ENCODE results near the gene CALHM6. TPM values are rescaled to one million over a fixed set of nuclear protein-coding genes. Genes with fewer than 3 reads are reported as not detected.

The CALHM6 gene
- total and polyA plus RNA-seq, 2 of the 13 experiments (the other 11 are each of a cell fraction or from before 2014, with no cell fraction given), result not detected

DNA sequence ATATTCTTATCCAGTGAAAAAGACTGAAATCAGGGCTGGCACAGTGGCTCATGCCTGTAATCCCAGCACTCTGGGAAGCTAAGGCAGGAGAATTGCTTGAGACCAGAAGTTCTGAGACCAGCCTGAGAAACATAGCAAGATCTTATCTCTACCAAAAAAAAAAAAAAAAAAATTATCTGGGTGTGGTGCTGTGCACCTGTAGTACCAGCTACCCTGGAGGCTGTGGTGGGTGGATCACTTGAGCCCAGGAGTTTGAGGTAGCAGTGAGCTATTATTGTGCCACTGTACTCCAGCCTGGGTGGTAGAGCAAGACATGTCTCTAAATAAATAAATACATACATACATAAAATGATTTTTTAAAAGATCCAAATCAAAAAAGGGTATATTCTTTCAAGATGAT, 6.3 kb downstream of the CALHM6 start (continued):
- TF ChIP-seq, protein P1, sequence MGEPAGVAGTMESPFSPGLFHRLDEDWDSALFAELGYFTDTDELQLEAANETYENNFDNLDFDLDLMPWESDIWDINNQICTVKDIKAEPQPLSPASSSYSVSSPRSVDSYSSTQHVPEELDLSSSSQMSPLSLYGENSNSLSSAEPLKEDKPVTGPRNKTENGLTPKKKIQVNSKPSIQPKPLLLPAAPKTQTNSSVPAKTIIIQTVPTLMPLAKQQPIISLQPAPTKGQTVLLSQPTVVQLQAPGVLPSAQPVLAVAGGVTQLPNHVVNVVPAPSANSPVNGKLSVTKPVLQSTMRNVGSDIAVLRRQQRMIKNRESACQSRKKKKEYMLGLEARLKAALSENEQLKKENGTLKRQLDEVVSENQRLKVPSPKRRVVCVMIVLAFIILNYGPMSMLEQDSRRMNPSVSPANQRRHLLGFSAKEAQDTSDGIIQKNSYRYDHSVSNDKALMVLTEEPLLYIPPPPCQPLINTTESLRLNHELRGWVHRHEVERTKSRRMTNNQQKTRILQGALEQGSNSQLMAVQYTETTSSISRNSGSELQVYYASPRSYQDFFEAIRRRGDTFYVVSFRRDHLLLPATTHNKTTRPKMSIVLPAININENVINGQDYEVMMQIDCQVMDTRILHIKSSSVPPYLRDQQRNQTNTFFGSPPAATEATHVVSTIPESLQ (CRISPR knock-in tag; conservative IDR thresholded peaks at IDR 0.05), result no peak

DNA sequence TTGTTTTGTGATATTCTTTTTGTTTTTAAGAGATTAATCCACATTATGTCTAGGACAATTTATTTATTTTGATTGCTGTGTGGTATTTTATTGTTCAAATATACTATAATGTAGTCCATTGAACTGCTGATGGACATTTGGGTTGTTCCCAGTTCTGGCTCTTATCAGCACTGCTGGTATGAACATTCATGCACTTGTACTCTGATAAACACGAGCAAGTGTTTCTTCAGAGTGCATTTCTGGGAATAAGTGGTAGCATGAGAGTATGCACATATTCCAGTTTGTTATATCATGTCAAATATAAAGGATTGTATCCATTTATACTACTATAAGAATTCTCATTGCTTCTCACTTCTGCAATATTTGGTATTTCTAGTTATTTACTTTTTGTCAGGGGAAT, 7.1 kb downstream of the CALHM6 start:
- no peak overlapping the region for H3K9ac ChIP-seq (ENCODE audit: insufficient read depth, low read depth, low read length)
- WGBS (ENCODE audit: low lambda C conversion rate), result 4% methylated on average over 1 of the region's 1 CpG
- BruUV-seq (replicated peaks), result no TSS peak
- FAIRE-seq (no peak), DNase-seq (ENCODE audit: low spot score) (no peak), ATAC-seq (no peak)
- H2AFZ ChIP-seq (ENCODE audit: low read length), result no peak overlapping the region
- H3K27ac ChIP-seq (ENCODE audit: extremely low read length, insufficient read depth, low read length), result no peak overlapping the region
- no peaks in the 10 kb centered on the region for H3K36me3 ChIP-seq (replicated peaks in 1 of 2; ENCODE audit: control insufficient read depth in 1 of 2, insufficient read depth in 2 of 2, low read length in 2 of 2)
- TF ChIP-seq, protein P2, sequence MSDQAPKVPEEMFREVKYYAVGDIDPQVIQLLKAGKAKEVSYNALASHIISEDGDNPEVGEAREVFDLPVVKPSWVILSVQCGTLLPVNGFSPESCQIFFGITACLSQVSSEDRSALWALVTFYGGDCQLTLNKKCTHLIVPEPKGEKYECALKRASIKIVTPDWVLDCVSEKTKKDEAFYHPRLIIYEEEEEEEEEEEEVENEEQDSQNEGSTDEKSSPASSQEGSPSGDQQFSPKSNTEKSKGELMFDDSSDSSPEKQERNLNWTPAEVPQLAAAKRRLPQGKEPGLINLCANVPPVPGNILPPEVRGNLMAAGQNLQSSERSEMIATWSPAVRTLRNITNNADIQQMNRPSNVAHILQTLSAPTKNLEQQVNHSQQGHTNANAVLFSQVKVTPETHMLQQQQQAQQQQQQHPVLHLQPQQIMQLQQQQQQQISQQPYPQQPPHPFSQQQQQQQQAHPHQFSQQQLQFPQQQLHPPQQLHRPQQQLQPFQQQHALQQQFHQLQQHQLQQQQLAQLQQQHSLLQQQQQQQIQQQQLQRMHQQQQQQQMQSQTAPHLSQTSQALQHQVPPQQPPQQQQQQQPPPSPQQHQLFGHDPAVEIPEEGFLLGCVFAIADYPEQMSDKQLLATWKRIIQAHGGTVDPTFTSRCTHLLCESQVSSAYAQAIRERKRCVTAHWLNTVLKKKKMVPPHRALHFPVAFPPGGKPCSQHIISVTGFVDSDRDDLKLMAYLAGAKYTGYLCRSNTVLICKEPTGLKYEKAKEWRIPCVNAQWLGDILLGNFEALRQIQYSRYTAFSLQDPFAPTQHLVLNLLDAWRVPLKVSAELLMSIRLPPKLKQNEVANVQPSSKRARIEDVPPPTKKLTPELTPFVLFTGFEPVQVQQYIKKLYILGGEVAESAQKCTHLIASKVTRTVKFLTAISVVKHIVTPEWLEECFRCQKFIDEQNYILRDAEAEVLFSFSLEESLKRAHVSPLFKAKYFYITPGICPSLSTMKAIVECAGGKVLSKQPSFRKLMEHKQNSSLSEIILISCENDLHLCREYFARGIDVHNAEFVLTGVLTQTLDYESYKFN (CRISPR knock-in tag; conservative IDR thresholded peaks at IDR 0.05), result no peak
- no peaks in the 10 kb centered on the region for H3K9me3 ChIP-seq (ENCODE audit: low read length)
- H3K27me3 ChIP-seq (ENCODE audit: control insufficient read depth in 1 of 2, insufficient read depth in 2 of 2, low read length in 2 of 2), result peaks cover 0 to 12% of the 10 kb centered on the region in 2 experiments; a peak in 2 of 5 replicates
- no peak overlapping the region for H3K4me3 ChIP-seq (replicated peaks in 1 of 3; ENCODE audit: insufficient read depth in 1 of 3, low read depth in 2 of 3, low read length in 3 of 3)
- intact Hi-C loops (cut with micrococcal nuclease; ENCODE audit: unreplicated experiment) (no loop called here), in situ Hi-C loops (cut with HindIII; ENCODE audit: extremely low pct_ligation_motif_present, low pct_unique_long_range_greater_than_20kb) (no loop called here)
- H4K20me1 ChIP-seq (ENCODE audit: insufficient read depth, low read length), result no peaks in the 10 kb centered on the region
- H3K4me2 ChIP-seq (ENCODE audit: low read depth, low read length), result no peak overlapping the region
- ChIA-PET CTCF (ENCODE audit: low intra/inter-chr PET ratio, low total read pairs) (no interaction called here), POLR2A (no interaction called here)
- no peaks in the 10 kb centered on the region for H3K4me1 ChIP-seq (ENCODE audit: insufficient read depth, low read length)
- no peaks in the 10 kb centered on the region for H3K79me2 ChIP-seq (ENCODE audit: insufficient read depth, low read length)

Measured in HepG2 (cell line).